Trophoblast cell (in vitro differentiated cells and primary cell): ENCODE measurements around the gene FCMR.

ENCODE experiments used
- DNase-seq, 2 donors: peaks; one replicate each; pipeline ENCODE4 v3.0.0-alpha.2; 2016
- H2AFZ ChIP-seq: 2 replicates; pipeline ENCODE4 v1.6.1; 2013; ENCODE audit warnings: low read length, moderate library complexity, mild to moderate bottlenecking; ENCODE audit not compliant: insufficient read depth, poor library complexity
- H2AK5ac ChIP-seq: 2 replicates; pipeline ENCODE4 v1.6.1; 2013; ENCODE audit warnings: mild to moderate bottlenecking, low read length
- H2BK120ac ChIP-seq: 2 replicates; pipeline ENCODE4 v1.6.1; 2013; ENCODE audit warnings: low read length, mild to moderate bottlenecking, moderate library complexity; ENCODE audit not compliant: insufficient read depth, poor library complexity
- H2BK12ac ChIP-seq: 2 replicates; pipeline ENCODE4 v1.6.1; 2013; ENCODE audit warnings: mild to moderate bottlenecking, low read length, moderate library complexity
- H2BK5ac ChIP-seq: 2 replicates; pipeline ENCODE4 v1.6.1; 2013; ENCODE audit warnings: low read length, low read depth, moderate library complexity, mild to moderate bottlenecking; ENCODE audit not compliant: poor library complexity
- H3K14ac ChIP-seq: 2 replicates; pipeline ENCODE4 v1.6.1; 2013; ENCODE audit warnings: mild to moderate bottlenecking, low read length
- H3K18ac ChIP-seq: 2 replicates; pipeline ENCODE4 v1.6.1; 2013; ENCODE audit warnings: mild to moderate bottlenecking, low read length
- H3K23ac ChIP-seq: 2 replicates; pipeline ENCODE4 v1.6.1; 2013; ENCODE audit warnings: low read length
- H3K27ac ChIP-seq: 2 replicates; pipeline ENCODE4 v1.5.1; 2013; ENCODE audit warnings: low read depth, mild to moderate bottlenecking, inconsistent platforms, low read length, moderate library complexity
- H3K27me3 ChIP-seq: 2 replicates; pipeline ENCODE4 v1.6.1; 2013; ENCODE audit warnings: inconsistent platforms, mild to moderate bottlenecking, low read length, moderate library complexity; ENCODE audit not compliant: insufficient read depth
- H3K36me3 ChIP-seq, 2 experiments: 1 replicate in 1 of 2; 2 replicates in 1 of 2; pipeline ENCODE4 v1.6.1; 2013; ENCODE audit warnings: low read length in 2 of 2, mild to moderate bottlenecking in 2 of 2, moderate library complexity in 1 of 2; ENCODE audit not compliant: insufficient read depth in 2 of 2, control insufficient read depth in 1 of 2
- H3K4ac ChIP-seq: 2 replicates; pipeline ENCODE4 v1.6.1; 2013; ENCODE audit warnings: low read depth, mild to moderate bottlenecking, low read length, moderate library complexity
- H3K4me1 ChIP-seq, 2 experiments: 1 replicate in 1 of 2; 2 replicates in 1 of 2; pipeline ENCODE4 v1.6.1; 2013; ENCODE audit warnings: low read length in 2 of 2, mild to moderate bottlenecking in 2 of 2, moderate library complexity in 1 of 2; ENCODE audit not compliant: insufficient read depth in 2 of 2, control insufficient read depth in 1 of 2
- H3K4me2 ChIP-seq: 2 replicates; pipeline ENCODE4 v1.6.1; 2013; ENCODE audit warnings: inconsistent platforms, mild to moderate bottlenecking, low read length, moderate library complexity
- H3K4me3 ChIP-seq: 2 replicates; pipeline ENCODE4 v1.5.1; 2013; ENCODE audit warnings: mild to moderate bottlenecking, low read depth, low read length, inconsistent platforms
- H3K79me1 ChIP-seq: one replicate; pipeline ENCODE4 v1.6.1; 2013; ENCODE audit warnings: low read length
- H3K79me2 ChIP-seq: 2 replicates; pipeline ENCODE4 v1.6.1; 2013; ENCODE audit warnings: low read length, mild to moderate bottlenecking; ENCODE audit not compliant: control insufficient read depth, insufficient read depth, poor library complexity
- H3K9ac ChIP-seq: 2 replicates; pipeline ENCODE4 v1.6.1; 2013; ENCODE audit warnings: mild to moderate bottlenecking, low read length
- H3K9me3 ChIP-seq: 2 replicates; pipeline ENCODE4 v1.6.1; 2013; ENCODE audit warnings: low read depth, mild to moderate bottlenecking, control low read depth, inconsistent platforms, low read length; ENCODE audit not compliant: insufficient read depth
- H4K12ac ChIP-seq: 2 replicates; pipeline ENCODE4 v1.6.1; 2013; ENCODE audit warnings: low read depth, mild to moderate bottlenecking, low read length, moderate library complexity
- H4K8ac ChIP-seq: 2 replicates; pipeline ENCODE4 v1.6.1; 2013; ENCODE audit warnings: low read depth, mild to moderate bottlenecking, low read length, moderate library complexity
- H4K91ac ChIP-seq: one replicate; pipeline ENCODE4 v1.6.1; 2013; ENCODE audit warnings: low read depth, mild to moderate bottlenecking, low read length, moderate library complexity
- WGBS: extraction: QIAGEN DNeasy Blood & Tissue Kit; methylation state at CpG from one replicate; pipeline ENCODE4 v1.1.7; 2013; ENCODE audit warnings: missing lambda C conversion rate; ENCODE audit not compliant: insufficient read length, insufficient coverage; ENCODE audit errors: extremely low coverage; 5-methylcytosine and 5-hydroxymethylcytosine counted together

Gene FCMR

DNA sequence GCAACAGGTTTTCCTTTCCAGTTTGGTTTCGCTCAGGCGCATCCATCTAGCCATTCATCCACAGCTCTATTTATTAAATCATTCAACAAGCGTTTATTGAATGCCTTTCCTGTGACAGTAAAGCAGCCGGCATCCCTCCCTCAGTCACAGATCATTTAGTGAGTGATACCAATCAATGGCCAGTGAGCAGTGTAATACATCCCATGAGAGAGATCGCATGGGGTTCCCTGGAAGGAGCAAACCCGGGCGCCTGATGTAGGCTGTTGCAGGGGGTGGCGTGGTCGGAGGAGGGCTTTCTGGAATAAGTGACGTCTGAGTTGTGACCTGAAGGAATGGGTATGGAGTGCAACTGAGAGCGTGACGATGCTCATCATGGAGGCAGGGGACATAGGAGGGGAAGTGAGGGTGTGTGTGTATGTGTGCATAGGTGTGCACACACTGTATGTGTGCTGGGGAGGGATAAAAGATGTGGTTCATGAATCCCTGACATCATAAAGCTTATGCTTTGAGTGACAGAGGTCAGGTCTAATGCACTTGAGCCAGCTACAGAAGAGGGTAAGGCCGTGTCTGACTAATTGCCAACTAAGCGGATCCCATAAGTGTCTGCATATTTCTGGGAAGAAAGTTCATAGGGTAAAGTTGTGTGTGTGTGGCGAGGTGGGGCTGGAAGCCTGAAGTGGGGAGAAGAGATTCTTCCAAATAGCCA is 6.6 kb downstream of the FCMR start:
- Histone ChIP-seq H2BK120ac (no peak overlapping the region), H2AFZ (no peak overlapping the region), H3K18ac (no peak overlapping the region), H3K4me2 (no peak overlapping the region), H3K79me1 (no peaks in the 10 kb centered on the region), H3K9ac (no peak overlapping the region), H3K9me3 (no peaks in the 10 kb centered on the region), H3K79me2 (no peaks in the 10 kb centered on the region), H4K91ac (no peak overlapping the region), H3K4me1 (no peaks in the 10 kb centered on the region), H2BK12ac (no peak overlapping the region), H3K27ac (no peak overlapping the region), H4K12ac (no peak overlapping the region), H4K8ac (no peak overlapping the region), H3K27me3 (peaks cover 1% of the 10 kb centered on the region), H3K4me3 (no peak overlapping the region), H2AK5ac (no peak overlapping the region), H2BK5ac (no peak overlapping the region), H3K4ac (no peak overlapping the region), H3K14ac (no peak overlapping the region), H3K23ac (no peak overlapping the region), H3K36me3 (no peaks in the 10 kb centered on the region)
- WGBS: no CpG with 5 or more reads among the region's 15 CpGs
- DNase-seq: no peak

- H4K91ac ChIP-seq: no peak overlapping the region
- no CpG with 5 or more reads among the region's 12 CpGs for WGBS
- no peaks in the 10 kb centered on the region for H3K79me2 ChIP-seq
- H3K23ac ChIP-seq: no peak overlapping the region
- H2BK120ac ChIP-seq: no peak overlapping the region
- no peak overlapping the region for H3K4ac ChIP-seq
- no peak overlapping the region for H2BK5ac ChIP-seq
- no peak overlapping the region for H3K4me3 ChIP-seq
- no peak overlapping the region for H4K12ac ChIP-seq
- no peak overlapping the region for H3K9ac ChIP-seq
- DNase-seq: no peak
- H2AK5ac ChIP-seq: no peak overlapping the region
- no peak overlapping the region for H3K27ac ChIP-seq
- H3K4me2 ChIP-seq: no peak overlapping the region
- H2AFZ ChIP-seq: no peak overlapping the region
- no peak overlapping the region for H2BK12ac ChIP-seq
- no peak overlapping the region for H3K14ac ChIP-seq
- H3K27me3 ChIP-seq: peaks cover 11% of the 10 kb centered on the region
- H3K18ac ChIP-seq: no peak overlapping the region
- no peaks in the 10 kb centered on the region for H3K9me3 ChIP-seq
- no peaks in the 10 kb centered on the region for H3K79me1 ChIP-seq
- H3K36me3 ChIP-seq: no peaks in the 10 kb centered on the region
- H4K8ac ChIP-seq: no peak overlapping the region
- peaks cover 5 to 6% of the 10 kb centered on the region in 2 experiments for H3K4me1 ChIP-seq
Observed at GRCh38 chr1:206913766-206914537, 7.8 kb downstream of the FCMR start.

DNA sequence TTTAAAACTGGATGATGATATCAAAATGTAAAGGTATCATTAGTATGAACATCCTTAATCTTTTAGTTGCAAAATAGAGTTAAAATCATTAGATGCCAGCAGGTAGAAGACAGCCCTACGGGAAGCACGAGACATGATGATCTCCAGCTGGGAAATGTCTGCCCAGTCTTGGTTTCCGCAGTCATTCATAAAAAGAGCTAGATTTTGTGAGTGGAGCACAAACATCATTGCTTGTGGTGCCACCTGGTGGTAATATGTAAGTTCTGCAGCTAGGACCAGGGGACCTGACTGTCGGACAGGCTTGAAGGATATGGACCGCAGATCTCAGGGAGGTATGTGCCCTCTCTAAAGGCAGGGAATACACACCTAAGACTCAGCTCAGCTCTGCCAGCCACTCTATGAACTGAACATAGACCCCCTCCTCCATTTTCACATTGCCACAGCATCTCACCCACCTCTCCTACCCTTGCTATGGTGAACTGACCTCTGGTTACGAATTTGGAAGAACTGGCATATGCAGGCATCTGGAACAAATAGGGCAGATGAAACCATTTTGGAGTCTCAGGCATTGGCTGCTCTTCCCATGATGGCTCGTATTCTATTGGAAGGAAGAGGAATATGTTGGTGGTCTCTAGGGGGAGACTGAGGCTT is 9.2 kb downstream of the FCMR start:
- H3K23ac ChIP-seq: no peak overlapping the region
- no peak overlapping the region for H4K12ac ChIP-seq
- whole genome bisulfite sequencing: no CpG with 5 or more reads among the region's 7 CpGs

DNA sequence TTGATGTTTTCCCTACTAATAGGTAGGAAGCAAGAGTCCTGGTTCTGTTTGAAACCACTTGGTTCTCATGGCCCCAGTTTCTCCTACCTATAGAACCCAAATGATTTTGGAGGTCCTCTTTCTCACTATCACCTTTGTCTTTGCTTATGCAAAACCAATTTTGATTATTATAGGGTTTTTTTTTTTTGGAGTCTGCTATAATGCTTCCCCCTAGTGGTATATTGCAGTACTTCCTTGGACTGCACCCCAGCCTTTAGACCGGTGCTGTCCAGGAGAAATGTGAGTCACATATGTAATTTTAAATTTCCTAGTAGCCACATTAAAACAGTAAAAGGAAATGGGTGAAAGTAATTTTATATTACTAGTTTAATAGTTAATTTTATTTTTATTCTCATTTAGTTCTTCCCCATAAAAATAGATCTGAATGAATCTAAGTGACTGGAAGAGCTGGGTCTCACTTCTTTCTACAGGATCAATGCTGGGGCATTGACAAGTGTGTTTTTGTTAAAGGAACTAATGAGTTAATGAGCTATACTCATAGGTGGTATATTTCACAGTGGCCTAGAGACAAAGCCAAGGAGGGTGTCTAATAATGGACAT is 10.6 kb downstream of the FCMR start:
- no peaks in the 10 kb centered on the region for H3K9me3 ChIP-seq
- no peak overlapping the region for H3K4me3 ChIP-seq
- no CpG with 5 or more reads among the region's 1 CpG for WGBS
- peaks cover 7% of the 10 kb centered on the region in 2 experiments for H3K4me1 ChIP-seq
- no peak overlapping the region for H4K91ac ChIP-seq
- H3K23ac ChIP-seq: no peak overlapping the region
- H3K36me3 ChIP-seq: no peaks in the 10 kb centered on the region
- no peak overlapping the region for H2BK120ac ChIP-seq
- H3K9ac ChIP-seq: no peak overlapping the region
- H2BK12ac ChIP-seq: no peak overlapping the region
- no peak overlapping the region for H3K4ac ChIP-seq
- no peak overlapping the region for H3K18ac ChIP-seq
- H3K79me2 ChIP-seq: no peaks in the 10 kb centered on the region
- no peak overlapping the region for H4K12ac ChIP-seq
- peaks cover 11% of the 10 kb centered on the region for H3K27me3 ChIP-seq
- no peak overlapping the region for H3K14ac ChIP-seq
- peak; percentile 18 to 69 for DNase-seq
- H3K27ac ChIP-seq: no peak overlapping the region
- no peak overlapping the region for H2BK5ac ChIP-seq
- no peak overlapping the region for H2AFZ ChIP-seq
- H2AK5ac ChIP-seq: no peak overlapping the region
- no peaks in the 10 kb centered on the region for H3K79me1 ChIP-seq
- H3K4me2 ChIP-seq: no peak overlapping the region
- H4K8ac ChIP-seq: no peak overlapping the region

More for the DNA sequence above, 9.2 kb downstream of the FCMR start:
- H3K9me3 ChIP-seq: no peaks in the 10 kb centered on the region
- H4K8ac ChIP-seq: no peak overlapping the region
- H3K27me3 ChIP-seq: peaks cover 11% of the 10 kb centered on the region
- H2BK5ac ChIP-seq: no peak overlapping the region
- peaks cover 7% of the 10 kb centered on the region in 2 experiments for H3K4me1 ChIP-seq
- H3K4me2 ChIP-seq: no peak overlapping the region
- no peak overlapping the region for H3K14ac ChIP-seq
- H3K4me3 ChIP-seq: no peak overlapping the region
- no peaks in the 10 kb centered on the region for H3K36me3 ChIP-seq
- no peak overlapping the region for H4K91ac ChIP-seq
- H2BK120ac ChIP-seq: no peak overlapping the region
- no peak overlapping the region for H3K27ac ChIP-seq
- H2AFZ ChIP-seq: no peak overlapping the region
- no peak overlapping the region for H3K9ac ChIP-seq
- H2AK5ac ChIP-seq: no peak overlapping the region
- no peaks in the 10 kb centered on the region for H3K79me2 ChIP-seq
- H3K4ac ChIP-seq: no peak overlapping the region
- no peak overlapping the region for H3K18ac ChIP-seq
- no peak overlapping the region for H2BK12ac ChIP-seq
- no peaks in the 10 kb centered on the region for H3K79me1 ChIP-seq
- peak; percentile 69 to 95 for DNase-seq
